GM19023 (cell line): ENCODE measurements around the gene PRAMEF6.
"Not testable (repeated sequence)": the region's sequence is repeated elsewhere in the genome, so short reads cannot be mapped to it uniquely, and the experiment has no call there.

Experiments used
- ATAC-seq: cut with Tn5 transposase; IDR thresholded peaks from one replicate; pipeline ENCODE4 v1.9.1; 2021; ENCODE audit warnings: mild to moderate bottlenecking, moderate library complexity; ENCODE audit not compliant: unreplicated experiment

The PRAMEF6 gene

DNA sequence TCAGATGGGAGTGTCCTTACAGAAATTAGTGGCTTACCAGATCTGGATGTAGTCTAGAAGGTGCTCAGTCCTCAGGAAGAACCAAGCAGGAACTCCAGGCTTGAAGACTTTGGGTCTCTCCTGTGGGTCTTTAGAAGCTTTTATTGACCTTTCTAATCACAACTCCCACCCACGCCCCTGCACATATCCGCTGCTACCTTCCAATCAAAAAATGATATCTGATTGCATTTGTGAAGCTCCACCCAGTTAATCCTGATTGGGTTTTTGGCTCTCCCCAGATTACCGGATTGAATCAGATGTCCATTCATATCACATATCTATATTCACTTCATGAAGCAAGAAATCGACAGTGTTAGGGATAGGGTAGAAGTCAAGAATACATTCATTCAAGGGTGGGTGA lies at the start of gene PRAMEF6:
TSS of gene PRAMEF6 (minus strand) at position 101 of the 400 bp plus-strand sequence. CDS start 5,062 bp downstream, outside the sequence.
- not testable (repeated sequence) for ATAC-seq

DNA sequence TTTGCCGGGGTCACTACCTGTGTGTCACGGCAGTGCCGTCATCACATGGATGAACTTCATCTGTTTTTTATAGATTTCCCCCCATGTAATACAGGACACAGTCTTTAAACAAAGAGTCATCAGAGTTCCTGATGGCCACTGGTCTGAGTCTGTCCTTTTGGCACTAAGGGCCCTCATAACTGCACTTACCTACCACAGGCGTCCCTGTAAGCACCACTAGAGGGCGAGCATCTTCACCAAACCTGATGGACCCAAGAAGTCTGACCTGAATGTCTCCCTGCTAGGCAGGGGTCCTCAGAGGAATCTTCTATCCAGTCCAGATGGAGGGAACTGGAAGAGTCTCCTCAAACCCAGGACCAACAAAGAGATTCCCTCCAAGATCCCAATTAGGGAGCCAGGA lies 23.0 kb downstream of the PRAMEF6 start:
- ATAC-seq = not testable (repeated sequence)

DNA sequence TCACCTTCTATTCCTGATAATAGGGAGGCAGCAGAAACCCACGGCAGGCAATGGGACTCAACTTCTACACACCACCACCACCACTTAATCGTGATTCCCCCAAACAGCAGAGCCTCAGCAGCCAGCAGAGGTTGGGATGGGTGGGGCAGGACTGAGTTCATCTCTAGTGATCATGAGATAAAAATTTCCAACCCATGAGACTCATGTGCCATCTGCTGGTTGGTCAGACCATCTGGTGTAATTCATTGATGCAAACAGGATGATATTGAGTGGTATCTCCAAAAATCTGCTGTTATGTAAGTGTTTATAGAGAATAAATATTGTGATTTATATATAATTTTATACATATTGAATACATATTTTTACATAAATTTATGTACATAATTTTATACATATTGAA lies 25.6 kb downstream of the PRAMEF6 start:
- ATAC-seq = not testable (repeated sequence)

DNA sequence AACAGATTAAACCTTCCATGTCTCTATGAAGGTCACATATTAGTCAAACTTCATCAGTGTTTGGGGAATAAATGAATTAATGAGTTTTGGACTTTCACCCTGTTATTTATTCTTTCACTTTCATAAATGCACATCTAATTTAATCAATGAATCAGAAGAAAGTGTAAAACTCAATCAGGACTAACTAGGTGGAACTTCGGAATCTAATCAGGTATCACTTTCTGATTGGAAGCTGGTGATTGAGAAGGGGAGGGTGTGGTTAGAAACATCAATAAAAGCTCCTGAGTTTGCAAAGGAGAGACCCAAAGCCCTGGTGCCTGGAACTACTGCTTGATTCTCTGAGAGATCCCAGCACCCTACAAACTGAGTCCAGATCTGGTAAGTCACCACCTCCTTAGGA lies 31.1 kb downstream of the PRAMEF6 start, which contains the start of gene PRAMEF7:
TSS of gene PRAMEF7 (plus strand) at position 301 of the 400 bp plus-strand sequence. CDS start 1,083 bp downstream, outside the sequence.
- not testable (repeated sequence) for ATAC-seq

DNA sequence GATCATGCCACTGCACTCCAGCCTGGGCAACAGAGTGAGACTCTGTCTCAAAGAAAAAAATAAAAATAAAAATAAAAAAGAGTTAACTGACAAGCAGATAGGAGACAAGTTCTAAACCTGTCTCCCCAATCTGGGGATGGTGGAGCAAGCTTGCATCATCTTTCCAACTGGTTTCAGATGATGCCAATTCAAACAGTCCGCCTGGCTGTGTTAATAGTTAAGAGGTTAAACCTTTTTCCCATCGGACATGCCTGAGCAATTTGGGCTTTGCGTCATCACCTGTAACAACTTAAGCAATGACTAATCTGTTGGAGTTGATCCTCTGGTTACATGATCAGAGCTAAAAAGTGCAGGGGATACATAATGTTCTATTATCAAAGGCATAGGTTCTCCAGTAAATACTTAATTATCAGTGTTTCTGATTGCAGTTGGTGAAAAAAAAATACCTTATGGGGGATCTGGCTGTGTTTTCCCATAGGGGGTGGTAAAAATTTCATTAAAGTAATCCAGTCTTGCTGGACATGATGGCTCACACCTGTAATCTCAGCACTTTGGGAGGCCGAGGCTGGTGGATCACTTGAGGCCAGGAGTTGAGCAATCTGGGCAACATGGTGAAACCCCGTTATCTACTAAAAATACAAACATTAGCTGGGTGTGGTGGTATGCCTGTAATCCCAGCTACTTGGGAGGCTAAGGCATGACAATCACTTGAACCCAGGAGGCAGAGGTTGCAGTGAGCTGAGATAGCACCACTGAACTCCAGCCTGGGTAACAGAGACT lies 43.4 kb downstream of the PRAMEF6 start:
- not testable (repeated sequence) for ATAC-seq

DNA sequence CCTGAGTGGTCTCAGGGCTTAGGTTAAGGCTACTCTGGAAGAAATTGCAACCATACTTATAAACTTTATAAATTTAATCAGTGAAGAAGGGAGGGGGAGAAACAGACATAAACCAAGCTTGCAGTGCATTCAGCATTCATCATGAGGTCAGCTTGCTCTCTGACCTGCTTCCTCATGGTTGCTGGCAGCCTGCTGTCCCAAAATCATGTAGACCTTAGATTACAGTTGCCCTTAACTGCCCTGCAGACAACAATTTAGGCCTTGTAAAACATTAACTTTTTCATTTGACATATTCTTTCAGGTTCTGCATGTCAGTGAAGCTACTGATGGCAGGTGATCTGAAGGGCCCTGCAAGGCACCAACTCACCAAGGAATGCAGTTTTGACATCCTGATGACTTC lies 48.2 kb downstream of the PRAMEF6 start:
- ATAC-seq = not testable (repeated sequence)

DNA sequence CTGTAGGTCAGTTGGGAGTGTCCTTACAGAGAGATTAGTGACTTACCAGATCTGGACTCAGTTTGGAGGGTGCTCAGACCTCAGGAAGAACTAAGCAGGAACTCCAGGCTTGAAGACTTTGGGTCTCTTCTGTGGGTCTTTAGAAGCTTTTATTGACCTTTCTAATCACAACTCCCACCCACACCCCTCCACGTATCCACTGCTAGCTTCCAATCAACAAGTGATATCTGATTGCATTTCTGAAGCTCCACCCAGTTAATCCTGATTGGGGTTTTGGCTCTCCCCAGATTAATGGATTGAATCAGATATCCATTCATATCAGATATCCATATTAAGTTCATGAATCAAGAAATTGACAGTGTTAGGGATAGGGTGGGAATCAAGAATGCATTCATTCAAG lies 49.2 kb downstream of the PRAMEF6 start, which contains the start of gene PRAMEF10:
TSS of gene PRAMEF10 (minus strand) at position 101 of the 400 bp plus-strand sequence. CDS start 2,423 bp downstream, outside the sequence.
- not testable (repeated sequence) for ATAC-seq
